Endothelial cell of umbilical vein (primary cell): ENCODE results near the gene ZSCAN25. TPM values are rescaled to one million over a fixed set of nuclear protein-coding genes. Genes with fewer than 3 reads are reported as not detected.
"Not testable (repeated sequence)": the region's sequence is repeated elsewhere in the genome, so short reads cannot be mapped to it uniquely, and the experiment has no call there.

Experiments
- BruUV-seq: library from RNA; stranded (reverse); fragments of 400-500 nt; replicated peaks from 2 replicates; lab custom pipeline; 2021; lab: Mats Ljungman, UMichigan
- CTCF ChIA-PET: fragments of 300-600, 350-600 bp; sonication (Branson Sonifier 250); formaldehyde crosslinking; loops from one replicate; lab custom pipeline; 2021; ENCODE audit warnings: antibody characterized with exemption, inconsistent platforms; lab: Charles Lee
- POLR2A ChIA-PET: fragments of 300-600, 350-600 bp; sonication (Branson Sonifier 250); formaldehyde crosslinking; loops from one replicate; lab custom pipeline; 2021; ENCODE audit warnings: antibody characterized with exemption, inconsistent platforms; lab: Charles Lee
- DNase-seq: peaks from one replicate; pipeline ENCODE4 v3.0.0-alpha.2; 2011; ENCODE audit warnings: low read depth, low spot score
- FAIRE-seq: peaks from 2 replicates; lab custom pipeline; 2011; peaks lifted over from hg19 to GRCh38; lab: Jason Lieb, UNC
- H2AFZ ChIP-seq: 2 replicates; pipeline ENCODE4 v1.6.0; 2012; ENCODE audit warnings: low read depth, low read length, control low read depth, inconsistent platforms
- H3K27ac ChIP-seq: 2 replicates; pipeline ENCODE4 v1.5.1; 2011; ENCODE audit warnings: low read depth, mild to moderate bottlenecking, control low read depth, low read length, moderate library complexity; ENCODE audit not compliant: insufficient read depth
- H3K27me3 ChIP-seq, 2 experiments: 2 replicates each; pipeline versions ENCODE4 v1.6.0 to v1.6.1; 2011; ENCODE audit warnings: low read length in 2 of 2, mixed read lengths in 1 of 2; ENCODE audit not compliant: control insufficient read depth in 2 of 2, insufficient read depth in 2 of 2
- H3K36me3 ChIP-seq, 2 experiments: 2 replicates in 1 of 2; 3 replicates in 1 of 2; pipeline ENCODE4 v1.5.1; 2011; ENCODE audit warnings: low read length in 2 of 2, mild to moderate bottlenecking in 1 of 2, moderate library complexity in 1 of 2; ENCODE audit not compliant: control insufficient read depth in 2 of 2, insufficient read depth in 2 of 2; ENCODE audit errors: extremely low read depth in 1 of 2
- H3K4me1 ChIP-seq: 3 replicates; pipeline ENCODE4 v1.5.1; 2011; ENCODE audit warnings: mild to moderate bottlenecking, low read length; ENCODE audit not compliant: control insufficient read depth, insufficient read depth; ENCODE audit errors: extremely low read depth
- H3K4me2 ChIP-seq: 2 replicates; pipeline ENCODE4 v1.6.1; 2011; ENCODE audit warnings: low read length, control low read depth, mixed read lengths; ENCODE audit not compliant: insufficient read depth
- H3K4me3 ChIP-seq, 3 experiments: fragments of 200-600 bp in 1 of 3; sonication (generic), shearing (Covaris generic) in 1 of 3; replicated peaks in 1 of 3; 2 replicates each; pipeline ENCODE4 v1.5.1; 2011 to 2016; ENCODE audit warnings: control low read depth in 3 of 3, low read length in 3 of 3, mild to moderate bottlenecking in 2 of 3, inconsistent platforms in 1 of 3, low read depth in 1 of 3, moderate library complexity in 1 of 3; ENCODE audit not compliant: insufficient read depth in 1 of 3
- H3K79me2 ChIP-seq: 2 replicates; pipeline ENCODE4 v1.6.0; 2012; ENCODE audit warnings: low read length, inconsistent platforms; ENCODE audit not compliant: control insufficient read depth, insufficient read depth
- H3K9ac ChIP-seq: replicated peaks from 2 replicates; pipeline ENCODE3; 2011; ENCODE audit warnings: low read length, control low read depth; ENCODE audit not compliant: insufficient read depth; ENCODE audit errors: extremely low read depth
- H3K9me1 ChIP-seq: replicated peaks from 3 replicates; pipeline ENCODE4 v1.6.0; 2011; ENCODE audit warnings: mild to moderate bottlenecking, low read length; ENCODE audit not compliant: control insufficient read depth, insufficient read depth; ENCODE audit errors: extremely low read depth
- H3K9me3 ChIP-seq: replicated peaks from 2 replicates; pipeline ENCODE4 v1.5.1; 2012; ENCODE audit warnings: low read length, inconsistent platforms; ENCODE audit not compliant: control insufficient read depth, insufficient read depth
- H4K20me1 ChIP-seq: replicated peaks from 2 replicates; pipeline ENCODE3; 2011; ENCODE audit warnings: mild to moderate bottlenecking, low read length; ENCODE audit not compliant: control insufficient read depth, insufficient read depth; ENCODE audit errors: extremely low read depth
- FOS ChIP-seq: IDR thresholded peaks from 2 replicates; pipeline ENCODE4 v1.6.1; 2011; ENCODE audit warnings: mild to moderate bottlenecking, low read length, moderate library complexity, borderline replicate concordance; ENCODE audit not compliant: insufficient read depth
- GATA2 ChIP-seq: IDR thresholded peaks from 2 replicates; pipeline ENCODE4 v1.7.0; 2011; ENCODE audit warnings: low read depth, mild to moderate bottlenecking, moderate library complexity, mixed read lengths, low read length; ENCODE audit not compliant: insufficient read length, insufficient read depth
- MYC ChIP-seq: IDR thresholded peaks from one replicate; pipeline ENCODE4 v1.6.1; 2011; ENCODE audit warnings: mild to moderate bottlenecking, low read depth, low read length
- POLR2A ChIP-seq: IDR thresholded peaks from 2 replicates; pipeline ENCODE4 v1.6.1; 2012; ENCODE audit warnings: low read depth, mild to moderate bottlenecking, control low read depth, low read length
- dilution Hi-C: fragments of 300-500 bp; cut with MboI; formaldehyde crosslinking; loops from one replicate; pipeline ENCODE4 v1.15.0; 2019; ENCODE audit warnings: low sequenced_read_pairs; ENCODE audit not compliant: extremely low pct_ligation_motif_present
- intact Hi-C: fragments of 100-400 bp; cut with micrococcal nuclease; formaldehyde crosslinking; loops from one replicate; pipeline ENCODE4 v1.10.0; 2022
- polyA plus RNA-seq, 4 experiments: library from polyadenylated mRNA; depleted of rRNA in 3 of 4; stranded (reverse) in 3 of 4; unstranded in 1 of 4; fragments of >200 nt; gene quantifications; 2 replicates each; pipeline versions ENCODE4 v1.2.1 to v1.2.3, GENCODE V29; 2011 to 2012; ENCODE audit warnings: missing spikeins in 1 of 4
- total RNA-seq: library from RNA; stranded (reverse); gene quantifications from 2 replicates; pipeline ENCODE4 v1.2.3, GENCODE V29; 2021
- TF ChIP-seq, protein P1 (sequence below): IDR thresholded peaks from 2 replicates; pipeline ENCODE4 v1.6.1; 2011; ENCODE audit not compliant: insufficient read depth, insufficient read length
- TF ChIP-seq, protein P2 (sequence below), 2 donors: IDR thresholded peaks; 1 replicate in 1 of 2; 2 replicates in 1 of 2; pipeline ENCODE4 v1.5.1; 2011; ENCODE audit warnings: low read length in 2 of 2, mild to moderate bottlenecking in 2 of 2, moderate library complexity in 2 of 2, control low read depth in 1 of 2, inconsistent platforms in 1 of 2, low read depth in 1 of 2; ENCODE audit not compliant: insufficient read depth in 1 of 2; ENCODE audit errors: extremely low read depth in 1 of 2

ZSCAN25 gene
- total and polyA plus RNA-seq, 2 donors (not counting 3 experiments of a cell fraction or from before 2014, with no cell fraction given): 8.9 to 13.8 TPM

DNA sequence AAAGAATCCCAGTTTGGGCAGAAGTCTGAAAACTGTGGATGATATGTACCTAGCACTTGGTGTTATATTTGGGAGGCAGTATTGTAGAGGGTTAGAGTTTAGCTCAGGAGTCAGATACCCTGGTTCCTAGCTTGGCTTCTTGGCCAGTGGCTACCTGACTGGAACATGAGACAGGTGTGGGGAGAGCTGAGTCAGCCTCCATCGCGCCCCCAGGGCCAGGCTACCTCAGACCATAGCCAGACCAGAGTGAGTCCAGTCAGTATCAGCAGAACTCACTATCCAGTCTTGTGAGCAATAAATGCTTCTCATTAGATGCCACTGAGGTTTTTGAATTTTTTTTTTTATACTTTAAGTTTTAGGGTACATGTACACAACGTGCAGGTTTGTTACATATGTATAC lies 37.0 kb downstream of the ZSCAN25 start:
- Histone ChIP-seq H4K20me1 (no peaks in the 10 kb centered on the region), H3K9me3 (no peaks in the 10 kb centered on the region), H3K4me3 (no peak overlapping the region), H3K27ac (no peak overlapping the region), H3K9ac (no peak overlapping the region), H3K9me1 (no peaks in the 10 kb centered on the region), H3K36me3 (no peaks in the 10 kb centered on the region), H3K79me2 (no peaks in the 10 kb centered on the region), H2AFZ (no peak overlapping the region), H3K27me3 (no peaks in the 10 kb centered on the region), H3K4me2 (no peak overlapping the region), H3K4me1 (no peaks in the 10 kb centered on the region)
- DNase-seq: no peak
- intact Hi-C loops: no loop called here
- CTCF ChIA-PET: no interaction called here
- no TSS peak for BruUV-seq
- dilution Hi-C loops: no loop called here
- FAIRE-seq: no peak
- TF ChIP-seq, protein P1, sequence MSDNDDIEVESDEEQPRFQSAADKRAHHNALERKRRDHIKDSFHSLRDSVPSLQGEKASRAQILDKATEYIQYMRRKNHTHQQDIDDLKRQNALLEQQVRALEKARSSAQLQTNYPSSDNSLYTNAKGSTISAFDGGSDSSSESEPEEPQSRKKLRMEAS: no peak
- TF ChIP-seq MYC (no peak), POLR2A (no peak), GATA2 (no peak), FOS (no peak)
- TF ChIP-seq, protein P2, sequence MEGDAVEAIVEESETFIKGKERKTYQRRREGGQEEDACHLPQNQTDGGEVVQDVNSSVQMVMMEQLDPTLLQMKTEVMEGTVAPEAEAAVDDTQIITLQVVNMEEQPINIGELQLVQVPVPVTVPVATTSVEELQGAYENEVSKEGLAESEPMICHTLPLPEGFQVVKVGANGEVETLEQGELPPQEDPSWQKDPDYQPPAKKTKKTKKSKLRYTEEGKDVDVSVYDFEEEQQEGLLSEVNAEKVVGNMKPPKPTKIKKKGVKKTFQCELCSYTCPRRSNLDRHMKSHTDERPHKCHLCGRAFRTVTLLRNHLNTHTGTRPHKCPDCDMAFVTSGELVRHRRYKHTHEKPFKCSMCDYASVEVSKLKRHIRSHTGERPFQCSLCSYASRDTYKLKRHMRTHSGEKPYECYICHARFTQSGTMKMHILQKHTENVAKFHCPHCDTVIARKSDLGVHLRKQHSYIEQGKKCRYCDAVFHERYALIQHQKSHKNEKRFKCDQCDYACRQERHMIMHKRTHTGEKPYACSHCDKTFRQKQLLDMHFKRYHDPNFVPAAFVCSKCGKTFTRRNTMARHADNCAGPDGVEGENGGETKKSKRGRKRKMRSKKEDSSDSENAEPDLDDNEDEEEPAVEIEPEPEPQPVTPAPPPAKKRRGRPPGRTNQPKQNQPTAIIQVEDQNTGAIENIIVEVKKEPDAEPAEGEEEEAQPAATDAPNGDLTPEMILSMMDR (IDR thresholded peaks at IDR 0.05; ENCODE audit: extremely low read depth in 1 of 2, insufficient read depth in 1 of 2, low read depth in 1 of 2, low read length in 2 of 2): no peak
- POLR2A ChIA-PET: no interaction called here

DNA sequence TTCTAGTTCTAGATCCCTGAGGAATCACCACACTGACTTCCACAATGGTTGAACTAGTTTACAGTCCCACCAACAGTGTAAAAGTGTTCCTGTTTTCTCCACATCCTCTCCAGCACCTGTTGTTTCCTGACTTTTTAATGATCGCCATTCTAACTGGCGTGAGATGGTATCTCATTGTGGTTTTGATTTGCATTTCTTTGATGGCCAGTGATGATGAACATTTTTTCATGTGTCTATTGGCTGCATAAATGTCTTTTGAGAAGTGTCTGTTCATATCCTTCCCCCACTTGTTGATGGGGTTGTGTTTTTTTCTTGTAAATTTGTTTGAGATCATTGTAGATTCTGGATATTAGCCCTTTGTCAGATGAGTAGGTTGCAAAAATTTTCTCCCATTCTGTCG lies 37.9 kb downstream of the ZSCAN25 start:
- H3K4me1 ChIP-seq, H3K79me2 ChIP-seq, H2AFZ ChIP-seq, H3K36me3 ChIP-seq, intact Hi-C loops, H3K9me1 ChIP-seq, H3K9ac ChIP-seq, CTCF ChIA-PET, DNase-seq, dilution Hi-C loops, POLR2A ChIA-PET, H3K27me3 ChIP-seq, H3K9me3 ChIP-seq, BruUV-seq, H4K20me1 ChIP-seq, H3K27ac ChIP-seq, H3K4me3 ChIP-seq, FAIRE-seq, H3K4me2 ChIP-seq: not testable (repeated sequence)

DNA sequence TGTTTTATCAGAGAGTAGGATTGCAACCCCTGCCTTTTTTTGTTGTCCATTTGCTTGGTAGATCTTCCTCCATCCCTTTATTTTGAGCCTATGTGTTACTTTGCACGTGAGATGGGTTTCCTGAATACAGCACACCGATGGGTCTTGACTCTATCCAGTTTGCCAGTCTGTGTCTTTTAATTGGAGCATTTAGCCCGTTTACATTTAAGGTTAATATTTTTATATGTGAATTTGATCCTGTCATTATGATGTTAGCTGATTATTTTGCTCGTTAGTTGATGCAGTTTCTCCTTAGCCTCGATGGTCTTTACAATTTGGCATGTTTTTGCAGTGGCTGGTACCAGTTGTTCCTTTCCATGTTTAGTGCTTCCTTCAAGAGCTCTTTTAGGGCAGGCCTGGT lies 41.1 kb downstream of the ZSCAN25 start:
- H2AFZ ChIP-seq, H3K27ac ChIP-seq, dilution Hi-C loops, H4K20me1 ChIP-seq, H3K36me3 ChIP-seq, H3K4me2 ChIP-seq, H3K9me3 ChIP-seq, CTCF ChIA-PET, POLR2A ChIA-PET, H3K79me2 ChIP-seq, H3K9me1 ChIP-seq, H3K27me3 ChIP-seq, DNase-seq, FAIRE-seq, H3K4me1 ChIP-seq, H3K4me3 ChIP-seq, intact Hi-C loops, H3K9ac ChIP-seq, BruUV-seq: not testable (repeated sequence)
